GM19023 (cell line): ENCODE data around the gene BOLA1.
"Not testable (repeated sequence)": the region's sequence is repeated elsewhere in the genome, so short reads cannot be mapped to it uniquely, and the experiment has no call there.

Source experiments
- ATAC-seq: cut with Tn5 transposase; IDR thresholded peaks from one replicate; pipeline ENCODE4 v1.9.1; 2021; ENCODE audit warnings: mild to moderate bottlenecking, moderate library complexity; ENCODE audit not compliant: unreplicated experiment

Gene BOLA1

DNA sequence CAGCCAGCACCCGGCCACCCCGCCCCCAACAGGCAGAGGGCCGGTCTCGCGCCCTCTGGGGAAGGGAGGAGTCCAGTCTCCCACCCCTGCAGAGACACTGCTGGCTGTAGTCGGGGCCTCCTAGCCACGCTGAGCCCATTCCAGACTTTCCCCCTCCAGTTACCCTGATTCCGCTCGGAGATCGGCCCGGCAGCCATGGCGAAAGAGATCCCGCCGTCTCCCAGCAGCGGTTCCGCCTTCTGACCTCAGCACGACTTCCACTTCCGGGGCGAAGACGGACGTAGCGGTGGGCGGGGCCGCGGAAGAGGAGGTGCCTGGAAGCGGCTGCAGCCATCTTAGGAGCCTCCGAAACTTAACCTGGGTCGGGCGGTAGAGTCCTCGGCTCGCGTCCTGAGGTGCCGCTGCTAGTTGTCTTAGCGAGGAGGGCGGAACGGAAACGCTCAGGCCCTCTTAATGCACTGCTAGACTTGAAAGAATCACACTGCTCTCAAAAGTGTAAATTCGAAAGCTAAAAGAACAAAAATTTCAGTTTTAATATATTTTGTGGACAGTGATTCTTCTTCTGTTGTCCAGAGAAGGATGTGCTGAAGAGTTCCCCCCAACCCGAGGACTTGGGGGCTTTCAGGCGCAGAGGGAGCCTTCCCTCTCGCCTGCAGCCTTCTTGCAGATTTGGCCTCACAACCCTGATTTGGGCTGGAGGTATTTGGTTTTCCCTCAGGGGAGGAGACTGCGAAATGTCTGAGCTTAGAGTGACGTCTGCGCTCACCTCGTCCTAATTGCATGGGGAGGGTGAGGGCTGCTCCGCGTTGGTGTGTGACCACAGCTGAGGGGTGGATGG is 28.4 kb downstream of the BOLA1 start, which contains the start of gene SF3B4:
SF3B4 (minus strand) TSS at position 241 of the 838 bp plus-strand sequence; CDS start at position 197, 44 bp downstream.
- ATAC-seq, result peak; percentile 94

DNA sequence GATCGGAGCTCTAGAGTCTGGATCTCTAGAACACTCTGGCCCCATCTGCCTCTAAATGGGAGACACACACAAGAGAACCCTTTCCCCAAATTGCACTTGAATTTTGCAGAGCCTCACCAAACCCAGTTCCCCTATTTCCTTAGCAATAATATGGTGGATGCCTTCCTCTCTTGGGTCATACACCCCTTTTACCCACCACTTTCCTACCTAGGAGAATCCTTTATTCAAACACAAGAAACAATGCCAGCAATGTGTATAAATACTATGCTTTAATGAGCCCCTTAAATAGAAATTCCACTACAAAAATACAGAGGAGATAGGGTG is 29.0 kb downstream of the BOLA1 start:
- ATAC-seq, result no peak

DNA sequence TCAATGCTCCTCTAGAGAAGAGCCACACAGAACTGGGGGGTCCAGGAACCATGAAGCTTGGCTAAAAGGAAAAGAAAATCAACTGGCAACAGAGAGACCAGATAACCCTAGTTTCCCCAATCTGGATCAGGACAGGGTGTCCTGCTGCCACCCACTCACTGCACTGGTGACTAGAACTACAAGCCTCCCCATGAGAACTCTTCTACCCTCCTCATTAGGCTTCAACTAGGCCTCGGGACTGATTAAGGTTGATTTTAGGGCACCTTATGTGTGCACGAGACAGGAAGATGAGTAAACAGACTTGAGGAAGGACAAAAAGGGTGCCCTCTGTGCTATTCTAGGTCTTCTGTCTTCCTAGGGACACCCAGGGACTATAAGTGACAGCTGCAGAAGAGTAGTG is 30.5 kb downstream of the BOLA1 start:
- no peak for ATAC-seq

DNA sequence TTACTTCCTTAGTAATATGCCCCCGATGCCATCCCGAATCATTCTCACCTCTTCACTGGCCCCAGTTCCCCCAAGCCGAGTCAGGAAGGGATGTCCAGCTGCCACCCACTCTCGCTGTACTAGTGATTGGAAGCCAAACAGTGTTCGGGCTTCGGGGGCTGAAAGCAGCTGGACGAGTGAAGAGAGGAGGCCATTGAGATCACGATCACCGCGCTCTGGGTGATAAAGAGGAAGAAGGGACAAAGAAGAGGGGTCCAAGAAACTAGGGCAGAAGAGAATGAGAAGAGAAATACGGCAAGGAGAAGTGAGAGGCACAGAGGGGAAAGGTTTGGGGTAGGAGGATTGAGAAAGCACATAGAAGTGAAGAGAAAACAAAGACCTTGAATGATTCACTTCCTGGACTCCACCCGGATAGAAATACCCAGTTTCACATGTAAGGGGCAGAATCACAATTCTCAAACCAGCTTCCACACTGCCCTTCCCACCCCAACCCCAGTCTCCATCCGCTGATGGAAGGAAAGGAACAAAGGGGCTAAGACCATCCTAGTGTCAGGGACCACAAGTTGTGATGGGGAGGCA is 31.9 kb downstream of the BOLA1 start:
- ATAC-seq, result no peak

DNA sequence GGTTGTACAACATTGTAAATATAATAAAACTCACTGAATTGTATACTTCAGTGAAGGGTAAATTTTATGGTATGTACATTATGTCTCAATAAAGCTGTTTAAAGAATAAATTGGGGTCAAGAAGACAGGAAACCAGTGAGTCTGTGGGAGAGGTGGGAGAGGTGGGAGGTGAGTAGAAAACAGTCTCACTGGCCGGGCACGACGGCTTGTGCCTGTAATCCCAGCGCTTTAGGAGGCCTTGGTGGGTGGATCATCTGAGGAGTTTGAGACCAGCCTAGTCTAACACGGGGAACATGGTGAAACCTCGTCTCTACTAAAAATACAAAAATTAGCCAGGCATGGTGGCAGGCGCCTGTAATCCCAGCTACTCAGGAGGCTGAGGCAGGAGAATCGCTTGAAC is 33.1 kb downstream of the BOLA1 start:
- ATAC-seq, result no peak

DNA sequence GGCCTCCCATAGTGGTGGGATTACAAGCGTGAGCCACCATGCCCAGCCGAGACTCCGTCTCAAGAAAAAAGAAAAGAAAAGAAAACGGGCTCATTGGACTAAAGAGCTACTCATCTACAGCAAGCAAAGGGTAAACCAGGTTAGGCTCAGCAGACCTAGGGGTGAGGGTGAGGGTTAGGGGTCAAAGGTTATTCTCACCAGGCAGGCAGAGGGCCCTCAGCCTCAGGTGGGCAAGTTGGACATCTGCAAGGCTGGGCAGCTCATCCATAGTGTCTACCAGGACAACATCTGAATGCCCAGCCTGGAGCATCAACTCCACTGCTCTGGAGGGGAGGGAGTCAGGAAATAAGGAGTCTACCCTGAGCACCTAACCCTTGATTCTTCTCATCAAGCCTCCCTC is 33.8 kb downstream of the BOLA1 start:
- ATAC-seq, result no peak

DNA sequence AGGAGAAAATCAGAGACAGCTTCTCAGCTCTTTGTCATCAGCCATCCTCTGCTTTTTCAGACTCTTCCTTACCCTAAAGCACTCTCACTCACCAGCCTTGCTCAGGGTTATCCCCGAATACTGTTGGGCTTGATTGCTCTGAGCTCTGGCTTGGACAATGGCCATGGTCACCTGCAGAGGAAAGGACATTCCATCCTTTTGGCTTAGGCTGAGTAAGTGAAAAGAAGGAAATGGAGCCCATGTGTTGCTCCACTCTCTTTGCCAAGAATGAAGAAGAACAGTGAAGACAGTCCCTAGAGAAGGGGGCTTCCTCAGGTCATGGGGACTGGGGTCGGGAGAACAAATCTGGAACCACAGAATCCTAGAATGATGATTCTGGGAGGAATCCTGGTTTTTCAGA is 35.0 kb downstream of the BOLA1 start:
- ATAC-seq, result no peak

DNA sequence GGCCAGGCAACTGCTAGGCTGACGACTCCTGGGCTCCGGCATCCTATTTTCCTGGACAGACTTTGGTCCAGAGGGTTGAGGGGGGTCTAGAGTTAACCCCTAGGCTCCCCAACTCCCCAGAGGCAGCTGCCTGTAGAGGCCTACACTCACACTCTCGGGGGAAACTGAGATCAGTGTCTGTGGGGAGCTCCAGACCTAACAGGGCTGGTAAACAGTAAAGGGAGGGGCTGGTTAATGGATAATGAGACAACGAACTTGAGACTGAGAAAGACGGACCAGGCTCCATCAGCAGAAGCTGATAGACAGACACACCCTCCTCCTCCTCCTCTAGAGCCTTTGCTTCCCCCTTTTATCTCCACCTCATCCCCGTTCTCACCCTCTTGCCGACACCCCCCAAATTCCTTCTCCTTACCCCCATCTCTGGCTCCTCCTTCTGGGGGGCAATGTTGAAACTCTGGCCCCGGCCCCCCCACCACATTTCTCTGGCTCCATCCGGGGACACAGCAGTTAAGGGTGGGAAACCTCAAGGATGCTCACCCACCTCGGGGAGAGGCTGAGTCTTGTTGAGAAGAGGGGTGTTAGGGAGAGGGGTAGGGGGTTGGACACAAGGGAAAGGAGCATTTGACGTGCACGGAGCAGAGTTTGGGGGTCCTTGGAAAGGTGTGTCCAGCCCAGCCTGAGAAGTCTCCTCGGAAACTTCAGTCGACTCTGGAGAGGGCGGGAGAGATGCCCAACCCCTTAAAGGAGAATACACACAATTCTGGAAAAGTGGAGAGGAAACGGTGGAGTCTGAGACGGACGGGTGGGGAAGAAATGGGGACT is 37.0 kb downstream of the BOLA1 start, which contains the start of gene MTMR11:
MTMR11 (minus strand) TSS at position 710 of the 822 bp plus-strand sequence; CDS start at position 478, 232 bp downstream.
- ATAC-seq, result no peak

DNA sequence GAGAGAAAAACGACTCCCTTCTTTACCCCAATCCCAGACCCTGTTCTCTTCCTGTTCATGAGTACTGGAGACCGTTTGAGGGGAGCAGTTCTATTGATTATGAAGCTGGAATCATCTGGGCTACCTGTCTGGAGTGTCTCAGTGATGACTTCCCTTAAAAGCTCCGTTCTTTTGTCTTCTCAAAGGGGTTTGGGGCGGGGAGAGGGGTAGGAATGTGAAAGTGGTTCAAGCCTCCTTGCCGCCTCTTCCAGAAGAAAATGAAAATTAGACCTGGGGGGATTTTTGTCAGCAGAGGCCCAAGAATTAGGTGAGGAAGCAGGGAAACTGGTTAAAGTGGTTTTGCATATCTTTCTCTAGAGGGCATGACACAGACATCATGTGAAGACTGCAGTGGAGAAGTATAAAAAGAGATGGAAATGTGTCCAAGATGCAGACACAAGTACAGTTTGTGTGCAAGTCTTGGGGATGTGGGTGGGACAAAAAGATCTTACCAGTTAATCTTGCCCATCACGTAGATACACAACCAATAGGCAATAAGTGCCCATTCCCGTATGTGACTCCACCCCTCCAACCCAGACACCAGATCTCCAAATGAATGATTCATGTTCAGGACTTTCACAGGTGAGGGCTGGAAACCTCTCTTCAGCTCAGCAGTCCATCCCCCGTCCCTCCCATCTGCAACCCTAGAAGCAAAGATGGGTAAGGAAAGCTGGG is 37.8 kb downstream of the BOLA1 start:
- no peak for ATAC-seq

DNA sequence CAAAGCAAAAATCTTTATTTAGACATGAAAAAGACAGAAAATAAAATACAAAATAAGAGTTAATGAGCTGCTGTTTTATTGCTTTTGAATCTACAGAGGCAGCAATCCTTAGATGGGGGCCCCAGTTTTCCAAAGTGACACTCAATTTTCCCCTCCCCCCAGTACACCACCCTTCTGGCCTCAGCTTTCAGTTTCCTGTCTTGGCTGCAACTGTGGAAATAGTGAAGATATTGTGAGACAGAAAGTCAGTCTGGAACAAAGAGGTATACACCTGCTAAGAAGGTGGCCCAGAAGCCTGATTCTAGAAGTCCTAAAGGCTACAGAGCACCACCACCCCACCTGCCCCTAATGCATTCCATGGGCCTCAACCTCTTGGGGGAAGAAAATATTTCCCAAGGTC is 38.4 kb downstream of the BOLA1 start:
- ATAC-seq, result no peak

DNA sequence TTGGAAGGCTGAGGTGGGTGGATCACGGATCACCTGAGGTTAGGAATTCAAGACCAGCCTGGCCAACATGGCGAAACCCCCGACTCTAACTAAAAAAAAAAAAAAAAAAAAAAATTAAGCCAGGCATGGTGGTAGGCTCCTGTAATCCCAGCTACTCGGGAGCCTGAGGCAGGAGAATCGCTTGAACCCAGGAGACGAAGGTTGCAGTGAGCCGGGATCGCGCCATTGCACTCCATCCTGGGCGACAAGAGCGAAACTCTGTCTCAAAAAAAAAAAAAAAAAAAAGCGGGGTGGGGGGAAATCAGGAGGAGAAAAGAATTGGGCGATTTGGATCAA is 39.3 kb downstream of the BOLA1 start:
- not testable (repeated sequence) for ATAC-seq

DNA sequence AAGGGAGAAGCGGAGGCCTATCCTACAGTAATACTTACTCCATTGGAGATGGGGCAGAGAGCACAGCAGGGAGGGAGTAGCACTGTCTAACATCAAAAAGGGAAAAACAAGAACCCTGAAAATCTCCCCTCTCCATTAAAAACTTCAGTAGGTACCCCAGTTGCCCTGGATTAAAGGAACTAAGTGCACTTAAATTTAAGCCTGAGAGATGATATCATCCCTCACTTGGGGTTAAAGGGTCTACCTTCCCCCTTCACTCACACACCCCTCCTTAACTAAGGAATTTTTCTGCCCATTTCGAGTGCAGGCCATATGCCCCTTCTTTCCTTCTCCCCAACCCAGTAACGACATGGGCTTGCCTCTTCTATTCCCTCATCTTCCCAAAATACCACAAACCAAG is 41.1 kb downstream of the BOLA1 start:
- ATAC-seq, result no peak

DNA sequence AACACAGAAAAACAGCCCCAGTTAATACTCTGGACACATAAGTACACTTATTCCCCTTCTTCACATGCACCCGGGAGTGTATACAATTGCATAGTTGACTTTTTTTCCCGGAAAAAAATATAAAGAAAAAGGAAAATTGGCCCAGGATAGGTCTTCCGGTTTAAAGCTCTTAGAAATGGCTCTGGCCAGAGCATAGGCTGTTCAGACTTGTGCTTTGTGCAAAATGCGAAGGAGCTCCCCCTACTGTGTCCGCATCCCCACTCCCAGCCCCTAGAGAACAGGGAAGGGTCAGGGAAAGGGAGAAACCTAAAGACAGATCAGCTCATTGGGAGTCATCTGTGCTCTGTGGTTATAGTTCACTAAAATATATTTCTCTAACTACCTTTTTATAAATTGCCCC is 42.8 kb downstream of the BOLA1 start:
- ATAC-seq, result no peak

DNA sequence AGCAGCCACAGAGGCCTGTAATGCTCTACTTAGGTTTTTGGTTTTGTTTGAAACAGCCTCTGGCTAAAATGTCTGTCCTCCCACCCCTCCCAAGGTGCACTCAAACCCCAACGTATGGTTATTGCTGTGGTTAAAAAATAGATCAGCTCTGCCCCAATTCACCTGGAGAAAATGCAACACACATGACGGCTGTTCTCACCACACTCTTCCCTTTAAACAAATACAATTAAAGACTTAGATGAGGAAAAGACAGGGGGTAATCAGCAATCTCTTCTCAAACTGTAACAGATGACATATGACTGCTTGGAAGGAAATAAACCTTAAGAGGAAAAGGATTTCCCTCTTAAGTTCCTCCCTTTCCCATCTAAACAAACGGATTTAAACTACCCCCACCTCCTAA is 43.5 kb downstream of the BOLA1 start:
- no peak for ATAC-seq

DNA sequence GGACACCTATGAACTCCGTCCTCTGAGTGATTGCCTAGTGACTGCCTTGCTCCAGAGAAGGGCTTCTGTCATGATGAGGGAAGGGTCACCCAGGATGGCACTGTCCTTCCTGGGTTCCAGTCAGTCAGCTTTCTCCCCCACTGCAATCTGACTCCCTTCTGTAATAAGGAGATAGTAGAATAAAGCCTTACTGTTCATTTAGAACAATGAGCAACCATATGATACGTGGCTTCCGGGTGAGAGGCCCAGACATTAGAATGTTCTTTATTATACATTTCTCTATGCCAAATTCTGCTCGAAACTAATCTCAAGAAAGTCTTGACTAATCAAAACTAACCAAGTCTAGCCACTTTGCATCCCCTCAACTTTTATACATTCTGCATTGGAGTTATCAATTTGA is 45.8 kb downstream of the BOLA1 start:
- no peak for ATAC-seq

DNA sequence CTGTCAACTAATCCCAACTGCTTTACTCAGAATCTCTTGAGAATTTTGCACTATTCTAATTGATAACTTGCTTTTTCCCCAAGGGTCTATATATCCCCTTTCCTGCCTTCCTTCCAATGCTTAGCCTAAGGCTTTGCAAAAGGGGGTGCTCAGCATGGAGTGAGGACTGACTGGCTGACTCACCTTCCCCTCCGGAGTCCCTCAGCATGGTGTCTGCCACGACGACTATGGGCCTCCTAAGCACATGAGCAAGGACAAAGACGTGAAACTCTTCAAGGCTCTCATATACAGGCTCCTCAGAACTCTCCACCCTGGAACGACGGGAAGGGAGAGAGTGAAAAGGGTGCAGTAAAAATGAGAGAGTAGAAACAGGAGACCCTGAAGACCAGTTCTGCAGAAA is 50.5 kb downstream of the BOLA1 start:
- ATAC-seq, result no peak
